Spleen (tissue), 11 donors: ENCODE measurements around the gene SLC7A9. TPM values are rescaled to one million over a fixed set of nuclear protein-coding genes. Genes with fewer than 3 reads are reported as not detected.

ENCODE experiments used
- DNase-seq: peaks from one replicate; pipeline ENCODE4 v3.0.0-alpha.2; 2020
- H3K27ac ChIP-seq, 8 donors: fragments of 200-600 bp; sonication (generic) in 7 of 8; 1 replicate in 4 of 8; 2 replicates in 4 of 8; pipeline versions ENCODE4 v1.5.0 to v1.8.0; 2016 to 2021; ENCODE audit warnings: inconsistent platforms in 4 of 8, mild to moderate bottlenecking in 4 of 8, moderate library complexity in 1 of 8
- H3K27me3 ChIP-seq, 7 donors: fragments of 200-600 bp; sonication (generic) in 6 of 7; replicated peaks in 1 of 7; 1 replicate in 4 of 7; 2 replicates in 3 of 7; pipeline versions ENCODE4 v1.5.0 to v1.8.0; 2016 to 2021; ENCODE audit warnings: inconsistent platforms in 3 of 7, mild to moderate bottlenecking in 1 of 7
- H3K36me3 ChIP-seq, 6 donors: fragments of 200-600 bp; sonication (generic) in 5 of 6; 1 replicate in 4 of 6; 2 replicates in 2 of 6; pipeline versions ENCODE4 v1.5.0 to v1.8.0; 2016 to 2021; ENCODE audit warnings: inconsistent platforms in 2 of 6
- H3K4me1 ChIP-seq, 6 donors: fragments of 200-600 bp; sonication (generic) in 5 of 6; 1 replicate in 3 of 6; 2 replicates in 3 of 6; pipeline versions ENCODE4 v1.5.0 to v1.8.0; 2016 to 2021; ENCODE audit warnings: inconsistent platforms in 3 of 6
- H3K4me3 ChIP-seq, 8 donors: fragments of 200-600 bp; sonication (generic) in 7 of 8; 1 replicate in 4 of 8; 2 replicates in 4 of 8; pipeline versions ENCODE4 v1.5.0 to v1.8.0; 2016 to 2021; ENCODE audit warnings: inconsistent platforms in 4 of 8, mild to moderate bottlenecking in 4 of 8, moderate library complexity in 2 of 8
- H3K9me3 ChIP-seq, 8 donors: fragments of 200-600 bp; sonication (generic) in 7 of 8; 1 replicate in 4 of 8; 2 replicates in 4 of 8; pipeline versions ENCODE4 v1.5.0 to v1.8.0; 2016 to 2021; ENCODE audit warnings: inconsistent platforms in 4 of 8
- CTCF ChIP-seq, 11 experiments: fragments of 200-600 bp in 7 of 11; fragments of 450-650 bp in 4 of 11; sonication (generic) in 4 of 11; IDR thresholded peaks in 8 of 11; conservative IDR thresholded peaks in 3 of 11; 1 replicate in 7 of 11; 2 replicates in 4 of 11; pipeline versions ENCODE4 v1.4.0 to v1.8.0; 2016 to 2021; ENCODE audit warnings: antibody characterized with exemption in 11 of 11, inconsistent platforms in 4 of 11, mild to moderate bottlenecking in 1 of 11
- POLR2A ChIP-seq, 3 donors: fragments of 450-650 bp; IDR thresholded peaks; one replicate each; pipeline ENCODE4 v1.5.1; 2017; ENCODE audit warnings: antibody characterized with exemption in 3 of 3, mild to moderate bottlenecking in 1 of 3
- POLR2AphosphoS5 ChIP-seq, 3 donors: sonication (generic); formaldehyde crosslinking; IDR thresholded peaks; one replicate each; pipeline ENCODE4 v1.5.1; 2017; ENCODE audit warnings: antibody characterized with exemption in 3 of 3
- WGBS, 5 donors: extraction: QIAGEN DNeasy Blood & Tissue Kit in 3 of 5; methylation state at CpG; one replicate each; pipeline versions ENCODE4 v1.1.5 to v1.1.7; 2013 to 2018; 5-methylcytosine and 5-hydroxymethylcytosine counted together
- intact Hi-C: fragments of 100-400 bp; cut with DNase I; formaldehyde crosslinking; loops from one replicate; pipeline ENCODE4 v1.15.0; 2023; ENCODE audit warnings: low total_unique reads
- polyA plus RNA-seq, 3 donors: library from polyadenylated mRNA; stranded (reverse); fragments of 200-250 nt; gene quantifications; one replicate each; pipeline ENCODE4 v1.2.1, GENCODE V29; 2013
- total RNA-seq, 7 donors: library from RNA; depleted of rRNA in 3 of 7; stranded (reverse); fragments of >200 nt in 3 of 7; fragmentation: NEBNext Ultra II Directional in 4 of 7; extraction: Animal tissue kit (Norgen Biotek cat#: 25700) in 4 of 7; gene quantifications; one replicate each; pipeline versions ENCODE4 v1.1.0 to v1.2.1, GENCODE V29; 2016 to 2021
- donor health status: healthy with polysubstance abuse.
- donor health status: DM: no; HTN: no; CAD: no; lungs with moderate emphysema.
- donor health status: DM: no; HTN: no; CAD: no.
- donor health status: Bipolar disorder and iron deficiency.
- donor health status: healthy.
- donor health status: DM: no; HTN: no; CAD: no.
- donor health status: DM: yes; HTN: yes; CAD: no.

SLC7A9 gene
- total and polyA plus RNA-seq, 10 donors: 0.13 to 1.1 (median 0.44) TPM; not detected in 4

- WGBS, 5 donors: 80 to 97% (median 90%) methylated on average over 12 of the region's 12 CpGs
- H3K36me3 ChIP-seq: peaks cover 0 to 88% (median 22%) of the 10 kb centered on the region in 6 donors
- intact Hi-C loops: no loop called here
Observed at GRCh38 chr19:32914879-32915660, 45.5 kb upstream of the SLC7A9 start.

GRCh38 chr19:32911467-32911866 lies 41.9 kb upstream of the SLC7A9 start:
- H3K36me3 ChIP-seq: peaks cover 0 to 92% (median 23%) of the 10 kb centered on the region in 6 donors

More at GRCh38 chr19:32914879-32915660, 45.5 kb upstream of the SLC7A9 start:
- H3K4me1 ChIP-seq: peaks cover 0 to 4% (median 0%) of the 10 kb centered on the region in 6 donors
- no peak overlapping the region for H3K27ac ChIP-seq
- no peak overlapping the region for H3K4me3 ChIP-seq
- H3K27me3 ChIP-seq: no peaks in the 10 kb centered on the region
- TF ChIP-seq POLR2AphosphoS5 (IDR thresholded peaks at IDR 0.05) (no peak), POLR2A (IDR thresholded peaks at IDR 0.05) (no peak), CTCF (IDR thresholded peaks at IDR 0.05 in 8 of 11, conservative IDR thresholded peaks at IDR 0.05 in 3 of 11) (no peak)
- no peaks in the 10 kb centered on the region for H3K9me3 ChIP-seq
- DNase-seq: no peak

GRCh38 chr19:32910874-32911273 lies 41.3 kb upstream of the SLC7A9 start:
- TF ChIP-seq POLR2AphosphoS5 (IDR thresholded peaks at IDR 0.05): no peak
- no peak for TF ChIP-seq CTCF (IDR thresholded peaks at IDR 0.05 in 8 of 11, conservative IDR thresholded peaks at IDR 0.05 in 3 of 11)
- no peak for TF ChIP-seq POLR2A (IDR thresholded peaks at IDR 0.05)
- Histone ChIP-seq H3K27me3 (no peaks in the 10 kb centered on the region), H3K27ac (no peak overlapping the region), H3K9me3 (peaks cover 0 to 10% (median 4%) of the 10 kb centered on the region in 8 donors), H3K36me3 (peaks cover 0 to 87% (median 23%) of the 10 kb centered on the region in 6 donors), H3K4me1 (no peaks in the 10 kb centered on the region), H3K4me3 (no peak overlapping the region)
- intact Hi-C loops: no loop called here
- DNase-seq: no peak
- 86 to 96% (median 95%) methylated on average over 5 of the region's 5 CpGs for WGBS, 5 donors

More at GRCh38 chr19:32911467-32911866, 41.9 kb upstream of the SLC7A9 start:
- Histone ChIP-seq H3K9me3 (peaks cover 0 to 4% (median 0%) of the 10 kb centered on the region in 8 donors), H3K27ac (no peak overlapping the region), H3K4me3 (no peak overlapping the region), H3K27me3 (no peaks in the 10 kb centered on the region), H3K4me1 (no peaks in the 10 kb centered on the region)
- WGBS, 5 donors: 93 to 100% (median 96%) methylated on average over 4 of the region's 4 CpGs
- intact Hi-C loops: no loop called here
- TF ChIP-seq POLR2AphosphoS5 (IDR thresholded peaks at IDR 0.05) (no peak), POLR2A (IDR thresholded peaks at IDR 0.05) (no peak), CTCF (IDR thresholded peaks at IDR 0.05 in 8 of 11, conservative IDR thresholded peaks at IDR 0.05 in 3 of 11) (no peak)
- DNase-seq: no peak

GRCh38 chr19:32910094-32910493 lies 40.5 kb upstream of the SLC7A9 start:
- Histone ChIP-seq H3K4me3 (no peak overlapping the region), H3K36me3 (peaks cover 0 to 87% (median 22%) of the 10 kb centered on the region in 6 donors), H3K27ac (no peak overlapping the region), H3K9me3 (peaks cover 0 to 17% (median 12%) of the 10 kb centered on the region in 8 donors), H3K27me3 (no peaks in the 10 kb centered on the region), H3K4me1 (no peaks in the 10 kb centered on the region)
- intact Hi-C loops: no loop called here
- WGBS, 5 donors: 93 to 97% (median 95%) methylated on average over 5 of the region's 5 CpGs
- TF ChIP-seq CTCF (IDR thresholded peaks at IDR 0.05 in 8 of 11, conservative IDR thresholded peaks at IDR 0.05 in 3 of 11): no peak
- no peak for TF ChIP-seq POLR2AphosphoS5 (IDR thresholded peaks at IDR 0.05)
- TF ChIP-seq POLR2A (IDR thresholded peaks at IDR 0.05): no peak
- DNase-seq: no peak
